HG03439 (cell line): ENCODE results near the gene STX1B.
"Not testable (repeated sequence)": the region's sequence is repeated elsewhere in the genome, so short reads cannot be mapped to it uniquely, and the experiment has no call there.

Experiments used
- ATAC-seq: cut with Tn5 transposase; IDR thresholded peaks from one replicate; pipeline ENCODE4 v1.9.1; 2021; ENCODE audit warnings: mild to moderate bottlenecking, moderate library complexity; ENCODE audit not compliant: unreplicated experiment

The STX1B gene

DNA sequence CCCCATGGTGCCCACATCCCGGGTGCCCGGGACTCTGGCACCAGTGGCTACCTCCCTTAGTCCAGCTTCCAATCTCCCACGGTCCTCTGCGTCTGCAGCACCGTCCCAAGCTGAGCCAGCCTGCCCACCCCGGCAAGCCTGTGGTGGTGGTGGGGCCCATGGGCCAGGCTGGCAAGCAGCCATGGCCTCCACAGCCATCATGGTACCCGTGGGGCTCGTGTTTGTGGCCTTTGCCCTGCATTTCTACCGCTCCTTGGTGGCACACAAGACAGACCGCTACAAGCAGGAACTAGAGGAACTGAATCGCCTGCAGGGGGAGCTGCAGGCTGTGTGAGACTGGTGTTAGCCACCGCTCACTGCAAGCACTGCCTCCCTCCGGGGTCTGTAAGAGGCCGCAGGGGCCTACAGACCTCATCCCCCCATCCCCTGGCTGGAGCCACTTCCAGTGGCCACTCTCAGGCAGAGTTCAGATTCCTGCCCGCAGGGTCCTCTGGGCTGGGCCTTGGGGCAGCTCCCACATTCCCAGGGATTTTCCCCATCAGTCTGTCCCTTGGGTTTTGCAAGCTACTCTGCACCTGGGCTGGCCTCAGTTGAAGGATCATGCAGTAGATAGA, 56.8 kb downstream of the STX1B start:
- ATAC-seq: no peak

- no peak for ATAC-seq
These were observed 57.3 kb downstream of the STX1B start for GRCh38 chr16:30953111-30953510.

DNA sequence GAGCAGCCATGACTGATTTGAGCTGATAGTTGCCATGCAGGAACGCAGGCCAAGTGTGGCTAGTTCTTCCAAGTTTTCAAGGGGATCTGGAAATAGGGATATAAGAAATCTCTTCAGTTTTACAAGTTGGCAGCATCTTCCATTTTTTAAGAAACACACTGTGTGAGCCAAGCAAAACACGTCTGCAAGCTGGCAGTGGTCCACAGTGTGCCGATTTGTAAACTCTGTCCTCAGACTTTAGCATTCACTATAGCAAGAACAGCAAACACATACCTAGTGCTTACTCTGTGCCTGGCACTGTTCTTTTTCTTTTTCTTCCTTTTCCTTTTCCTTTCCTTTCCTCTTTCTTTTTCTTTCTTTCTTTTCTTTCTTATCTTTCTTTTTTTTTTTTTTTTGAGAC, 58.7 kb downstream of the STX1B start:
- no peak for ATAC-seq

DNA sequence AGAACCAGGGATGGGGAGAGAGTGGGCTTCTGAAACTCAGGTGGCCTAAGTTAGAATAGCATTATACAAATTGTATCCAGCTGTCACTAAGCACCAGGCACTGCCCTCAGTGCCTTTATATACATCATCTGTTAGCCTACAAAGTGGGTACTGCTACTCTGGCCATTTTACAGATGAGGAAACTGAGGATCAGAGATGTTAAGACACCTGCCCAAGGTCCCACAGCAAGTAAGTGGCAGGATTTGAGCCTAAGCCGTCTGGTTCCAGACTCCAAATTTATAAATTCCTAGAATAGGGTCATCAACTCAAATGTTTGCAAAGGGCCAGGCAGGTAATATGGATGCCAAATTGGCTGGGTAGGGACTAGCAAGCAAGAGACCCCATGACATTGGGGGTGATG, 59.2 kb downstream of the STX1B start:
- no peak for ATAC-seq

DNA sequence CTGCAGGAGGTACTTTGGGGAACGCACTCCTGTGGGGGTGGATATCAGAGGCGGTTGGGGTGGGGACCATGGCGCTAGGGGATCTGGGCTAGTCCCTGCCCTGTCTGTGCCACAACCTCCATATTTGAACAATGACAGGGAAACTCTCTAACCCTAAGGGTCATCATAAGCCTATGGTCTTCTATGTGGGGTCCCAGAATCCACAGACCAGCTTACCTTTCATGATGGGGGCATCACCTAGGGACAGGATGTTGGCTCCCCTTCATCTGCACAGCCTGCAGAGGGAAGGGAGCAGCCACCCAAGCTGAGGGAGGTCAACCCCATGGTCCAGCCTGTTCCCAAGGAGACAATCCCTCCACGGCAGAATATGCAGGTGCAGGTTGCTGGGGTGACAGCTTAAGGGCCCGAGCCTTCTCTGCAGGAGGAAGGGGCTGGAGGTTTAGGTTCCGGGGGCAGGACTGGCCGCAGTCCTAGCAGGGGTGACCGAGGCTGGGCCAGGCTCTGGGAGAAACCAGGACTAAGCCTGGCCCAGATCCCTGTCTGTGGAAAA, 59.8 kb downstream of the STX1B start:
- no peak for ATAC-seq

GRCh38 chr16:30949650-30950515, 60.6 kb downstream of the STX1B start:
- peak; percentile 44 for ATAC-seq

GRCh38 chr16:30948667-30949649, 61.5 kb downstream of the STX1B start, which contains the start of gene ORAI3:
Gene ORAI3, plus strand, starts transcription at chr16:30949068. Its CDS starts 222 bp downstream, at chr16:30949290.
- ATAC-seq: peak; percentile 42

DNA sequence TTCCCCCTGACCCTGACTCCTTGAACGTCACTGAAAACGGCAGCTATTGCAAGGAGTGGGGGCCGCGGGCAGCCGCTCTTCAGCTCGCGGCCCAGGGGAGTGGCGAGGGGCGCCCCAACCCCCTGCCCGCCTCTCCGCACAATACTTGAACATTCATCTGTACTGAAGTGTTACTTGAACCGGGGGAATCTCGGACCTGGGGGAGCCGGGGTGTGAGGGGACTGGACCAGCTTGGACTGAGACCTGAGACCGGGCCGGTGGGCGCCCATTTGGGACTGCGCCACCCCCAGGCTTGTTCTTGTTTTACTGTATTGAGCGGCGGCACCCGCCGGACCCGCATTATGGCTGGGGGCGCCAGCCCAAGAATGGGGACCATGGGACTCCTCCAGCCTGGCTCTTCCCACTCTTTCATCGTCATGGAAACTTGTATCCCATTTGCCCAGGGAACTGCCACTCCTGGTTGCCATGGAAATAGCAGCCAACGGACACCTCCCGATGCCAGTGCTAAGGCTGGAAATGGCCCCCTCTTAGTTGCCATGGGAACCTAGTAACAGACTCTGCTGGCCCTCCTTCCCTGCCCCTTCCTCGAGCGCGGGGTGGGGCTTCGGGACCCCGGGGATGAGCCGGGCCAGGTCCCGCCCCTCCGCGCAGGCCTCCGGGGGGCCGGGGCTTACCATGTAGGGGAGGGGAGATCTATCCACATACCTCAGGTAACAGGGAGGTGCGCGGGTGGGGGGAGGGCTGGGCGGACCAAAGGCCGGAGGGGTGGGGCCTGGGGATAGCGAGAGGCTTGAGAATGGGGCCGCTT, 62.4 kb downstream of the STX1B start:
- no peak for ATAC-seq

GRCh38 chr16:30947541-30947858, 62.9 kb downstream of the STX1B start:
- ATAC-seq: no peak

GRCh38 chr16:30946671-30947540, 63.5 kb downstream of the STX1B start:
- ATAC-seq: no peak

DNA sequence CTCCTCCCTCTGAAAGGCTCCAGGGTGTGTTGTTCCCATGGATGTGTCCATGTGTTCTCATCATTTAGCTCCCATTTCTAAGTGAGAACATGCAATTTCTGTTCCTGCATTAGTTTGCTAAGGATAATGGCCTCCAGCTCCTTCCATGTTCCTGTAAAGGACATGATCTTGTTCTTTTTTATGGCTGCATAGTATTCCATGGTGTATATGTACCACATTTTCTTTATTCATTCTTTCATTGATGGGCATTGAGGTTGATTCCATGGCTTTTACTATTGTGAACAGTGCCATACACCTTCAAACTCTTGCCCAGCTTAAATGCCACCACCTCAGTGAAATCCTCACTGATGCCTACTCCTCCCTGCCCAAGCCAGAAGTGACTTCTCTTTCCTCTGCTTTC, 66.1 kb downstream of the STX1B start:
- ATAC-seq: no peak

DNA sequence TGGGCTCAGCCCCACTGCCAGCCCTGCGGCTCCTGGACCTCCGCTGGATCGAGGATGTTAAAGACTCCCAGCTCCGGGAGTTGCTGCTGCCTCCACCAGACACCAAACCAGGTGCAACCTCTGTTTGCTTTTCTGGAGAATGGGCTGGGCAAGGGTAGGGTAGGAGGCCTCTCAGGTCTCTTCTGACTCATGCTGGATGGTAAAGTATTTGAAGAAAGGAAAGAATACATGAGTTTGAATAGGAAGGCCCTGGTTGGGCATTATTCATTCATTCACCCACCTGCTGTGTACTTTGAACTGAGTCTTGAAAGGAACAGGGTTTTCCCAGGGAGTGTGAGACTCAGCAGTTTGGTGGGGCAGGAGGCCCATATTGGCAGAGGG, 68.0 kb downstream of the STX1B start:
- no peak for ATAC-seq

DNA sequence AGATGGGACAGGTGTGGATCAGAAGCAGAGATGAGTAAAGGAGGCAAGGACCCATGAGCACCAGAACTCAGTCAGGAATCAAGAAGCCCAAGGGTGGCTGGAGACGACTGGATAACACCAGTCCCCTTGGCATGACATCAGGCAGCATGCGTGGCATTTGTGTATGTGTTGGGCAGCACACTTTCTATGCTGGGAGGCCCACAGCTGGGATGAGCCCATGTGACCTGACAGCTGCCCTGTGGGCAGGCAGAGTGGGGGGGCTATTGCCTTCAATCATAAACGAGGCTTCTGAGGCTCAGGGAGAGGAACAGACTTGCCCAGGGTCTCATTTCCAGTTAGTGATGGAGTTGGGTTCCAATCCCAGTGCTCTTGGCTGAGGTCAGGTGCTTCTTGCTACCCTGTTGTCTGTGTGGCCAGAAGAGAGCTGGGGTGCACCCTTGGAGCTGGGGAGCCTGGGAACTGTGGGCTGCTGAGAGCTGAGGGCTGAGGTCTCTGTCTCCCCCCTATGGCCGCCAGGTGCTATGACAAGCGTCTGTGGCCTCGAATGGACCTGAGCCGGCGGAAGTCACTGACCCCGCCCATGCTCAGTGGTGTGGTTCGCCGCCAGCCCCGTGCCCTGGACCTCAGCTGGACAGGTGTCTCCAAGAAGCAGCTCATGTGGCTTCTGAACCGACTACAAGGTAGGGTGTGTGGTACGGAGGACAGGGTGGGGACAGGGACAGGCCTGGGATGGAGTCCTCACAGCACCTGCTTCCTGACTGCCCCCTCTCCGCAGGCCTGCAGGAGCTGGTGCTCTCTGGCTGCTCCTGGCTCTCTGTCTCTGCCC, 68.6 kb downstream of the STX1B start:
- peak; percentile 76 for ATAC-seq

GRCh38 chr16:30939571-30939970, 70.9 kb downstream of the STX1B start:
- ATAC-seq: not testable (repeated sequence)
